ENCODE results near the gene ANKRD28. TPM values are rescaled to one million over a fixed set of nuclear protein-coding genes. Genes with fewer than 3 reads are reported as not detected.

The ANKRD28 gene
- total RNA-seq, 1 donor from 2014 or later: 39.6 TPM

DNA sequence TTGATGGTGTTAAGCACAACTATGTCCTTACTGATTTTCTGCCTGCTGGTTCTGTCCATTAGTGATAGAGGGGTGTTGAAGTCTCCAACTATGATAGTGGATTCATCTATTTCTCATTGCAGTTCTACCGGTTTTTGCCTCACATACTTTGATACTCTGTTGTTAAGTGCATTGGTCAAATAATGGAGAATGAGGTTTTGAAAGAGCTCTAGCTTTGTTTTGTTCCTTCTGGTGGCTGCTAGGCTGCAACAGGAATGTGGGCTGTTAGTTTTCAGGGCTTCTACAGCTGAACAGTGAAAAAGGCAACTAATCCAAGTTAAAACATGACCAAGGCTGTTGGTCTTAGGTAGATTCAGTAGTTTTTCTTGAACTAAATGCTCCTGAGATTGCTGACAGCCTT, 133.6 kb downstream of the ANKRD28 start:
- DNase-seq (ENCODE audit: low spot score): no peak
- no peak overlapping the region for H3K4me3 Mint-ChIP-seq
- H3K27me3 Mint-ChIP-seq (ENCODE audit: insufficient read depth): no peaks in the 10 kb centered on the region
- no peak overlapping the region for H3K27ac Mint-ChIP-seq
- peaks cover 32% of the 10 kb centered on the region for H3K36me3 Mint-ChIP-seq (ENCODE audit: low read depth)
- H3K4me1 Mint-ChIP-seq (ENCODE audit: low read depth): peaks cover 37% of the 10 kb centered on the region
- peaks cover 21% of the 10 kb centered on the region for H3K9me3 Mint-ChIP-seq
- intact Hi-C loops (cut with micrococcal nuclease): no loop called here

GRCh38 chr3:15660055-15660935, 137.5 kb downstream of the ANKRD28 start:
- Mint-ChIP-seq H3K4me3 (no peak overlapping the region), H3K9me3 (peaks cover 47% of the 10 kb centered on the region), H3K27me3 (ENCODE audit: insufficient read depth) (no peaks in the 10 kb centered on the region), H3K36me3 (ENCODE audit: low read depth) (peaks cover 18% of the 10 kb centered on the region), H3K4me1 (ENCODE audit: low read depth) (peaks cover 24% of the 10 kb centered on the region), H3K27ac (no peak overlapping the region)
- DNase-seq (ENCODE audit: low spot score): no peak
- intact Hi-C loops (cut with micrococcal nuclease): no loop called here

GRCh38 chr3:15659254-15659975, 138.4 kb downstream of the ANKRD28 start:
- peaks cover 14% of the 10 kb centered on the region for H3K36me3 Mint-ChIP-seq (ENCODE audit: low read depth)
- no peaks in the 10 kb centered on the region for H3K27me3 Mint-ChIP-seq (ENCODE audit: insufficient read depth)
- H3K4me3 Mint-ChIP-seq: no peak overlapping the region
- H3K27ac Mint-ChIP-seq: no peak overlapping the region
- peaks cover 24% of the 10 kb centered on the region for H3K4me1 Mint-ChIP-seq (ENCODE audit: low read depth)
- no peak for DNase-seq (ENCODE audit: low spot score)
- peaks cover 46% of the 10 kb centered on the region for H3K9me3 Mint-ChIP-seq
- intact Hi-C loops (cut with micrococcal nuclease): no loop called here

DNA sequence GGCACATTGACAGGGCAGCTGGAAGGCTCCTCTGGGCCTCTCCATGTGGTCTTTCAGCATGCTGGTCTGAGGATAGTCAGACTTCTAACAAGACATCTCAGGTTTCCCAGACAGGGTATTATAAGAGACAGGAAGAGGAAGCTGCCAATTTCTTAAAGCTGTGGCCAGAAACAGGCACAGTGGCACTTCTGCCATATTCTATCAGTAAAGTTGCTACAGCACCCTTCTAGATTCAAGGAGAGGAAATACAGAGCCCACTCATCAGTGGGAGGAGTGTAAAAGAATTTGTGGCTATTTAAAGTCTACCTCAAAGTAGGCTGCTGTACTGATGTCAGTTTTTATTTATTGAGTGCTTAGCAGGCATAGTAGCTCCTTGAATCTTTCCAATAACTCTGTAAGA, 140.8 kb downstream of the ANKRD28 start:
- Mint-ChIP-seq H3K4me1 (ENCODE audit: low read depth) (peaks cover 24% of the 10 kb centered on the region), H3K36me3 (ENCODE audit: low read depth) (peaks cover 9% of the 10 kb centered on the region), H3K4me3 (no peak overlapping the region), H3K27ac (no peak overlapping the region), H3K27me3 (ENCODE audit: insufficient read depth) (no peaks in the 10 kb centered on the region), H3K9me3 (peaks cover 40% of the 10 kb centered on the region)
- intact Hi-C loops (cut with micrococcal nuclease): no loop called here
- DNase-seq (ENCODE audit: low spot score): no peak

GRCh38 chr3:15656342-15656741, 141.4 kb downstream of the ANKRD28 start:
- Mint-ChIP-seq H3K9me3 (peaks cover 40% of the 10 kb centered on the region), H3K4me3 (no peak overlapping the region)

DNA sequence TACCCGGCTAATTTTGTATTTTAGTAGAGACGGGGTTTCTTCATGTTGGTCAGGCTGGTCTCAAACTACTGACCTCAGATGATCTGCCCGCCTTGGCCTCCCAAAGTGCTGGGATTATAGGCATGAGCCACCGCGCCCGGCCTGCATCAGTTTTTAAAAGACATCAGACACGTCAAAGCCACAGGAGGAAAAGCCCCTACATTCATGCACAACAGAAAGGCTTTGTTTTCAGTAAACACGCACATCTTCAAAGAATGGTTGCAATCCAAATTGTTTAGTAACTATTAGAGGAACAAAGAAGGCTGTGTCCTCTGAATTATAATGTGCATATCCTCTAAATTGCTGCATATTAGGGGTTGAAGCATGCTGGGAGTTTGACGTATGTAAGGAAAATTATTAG, 142.9 kb downstream of the ANKRD28 start:
- Mint-ChIP-seq H3K36me3 (ENCODE audit: low read depth) (peaks cover 10% of the 10 kb centered on the region), H3K4me3 (no peak overlapping the region), H3K9me3 (peaks cover 39% of the 10 kb centered on the region), H3K4me1 (ENCODE audit: low read depth) (peaks cover 21% of the 10 kb centered on the region), H3K27me3 (ENCODE audit: insufficient read depth) (peaks cover 5% of the 10 kb centered on the region), H3K27ac (no peak overlapping the region)
- intact Hi-C loops (cut with micrococcal nuclease): no loop called here
- DNase-seq (ENCODE audit: low spot score): no peak

More at GRCh38 chr3:15656342-15656741, 141.4 kb downstream of the ANKRD28 start:
- intact Hi-C loops (cut with micrococcal nuclease): no loop called here
- Mint-ChIP-seq H3K4me1 (ENCODE audit: low read depth) (peaks cover 24% of the 10 kb centered on the region), H3K27me3 (ENCODE audit: insufficient read depth) (peaks cover under 1% of the 10 kb centered on the region), H3K36me3 (ENCODE audit: low read depth) (peaks cover 9% of the 10 kb centered on the region), H3K27ac (no peak overlapping the region)
- DNase-seq (ENCODE audit: low spot score): no peak

DNA sequence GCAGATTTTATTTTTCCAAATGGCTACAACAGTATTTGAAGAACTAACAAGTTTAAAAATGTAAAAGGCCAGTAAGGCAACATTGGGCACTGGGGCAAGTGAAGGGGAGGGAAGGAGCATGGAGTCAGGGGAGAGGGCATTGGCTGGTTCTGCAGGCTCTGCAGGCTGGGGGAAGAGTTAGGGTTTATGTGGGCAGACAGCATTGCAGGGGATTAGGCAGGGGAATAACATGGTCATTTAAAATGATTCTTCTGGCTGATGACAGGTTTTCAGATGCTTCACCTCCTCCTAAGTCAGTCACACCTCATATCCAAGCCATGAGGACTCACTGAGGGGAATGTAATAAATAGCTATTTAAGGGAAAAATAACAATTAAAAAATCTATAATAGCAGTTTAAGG, 143.7 kb downstream of the ANKRD28 start:
- Mint-ChIP-seq H3K4me3 (no peak overlapping the region), H3K27ac (no peak overlapping the region), H3K4me1 (ENCODE audit: low read depth) (peaks cover 19% of the 10 kb centered on the region), H3K27me3 (ENCODE audit: insufficient read depth) (peaks cover 5% of the 10 kb centered on the region), H3K9me3 (peaks cover 42% of the 10 kb centered on the region), H3K36me3 (ENCODE audit: low read depth) (peaks cover 17% of the 10 kb centered on the region)
- intact Hi-C loops (cut with micrococcal nuclease): no loop called here
- no peak for DNase-seq (ENCODE audit: low spot score)

- DNase-seq (ENCODE audit: low spot score): no peak
- no peak overlapping the region for H3K4me3 Mint-ChIP-seq
These were observed 144.5 kb downstream of the ANKRD28 start for GRCh38 chr3:15653321-15653720.

GRCh38 chr3:15651396-15651795, 146.4 kb downstream of the ANKRD28 start:
- peaks cover 5% of the 10 kb centered on the region for H3K27me3 Mint-ChIP-seq (ENCODE audit: insufficient read depth)
- peaks cover 27% of the 10 kb centered on the region for H3K9me3 Mint-ChIP-seq
- intact Hi-C loops (cut with micrococcal nuclease): no loop called here
- DNase-seq (ENCODE audit: low spot score): no peak
- H3K4me1 Mint-ChIP-seq (ENCODE audit: low read depth): peaks cover 38% of the 10 kb centered on the region
- H3K36me3 Mint-ChIP-seq (ENCODE audit: low read depth): peaks cover 15% of the 10 kb centered on the region
- no peak overlapping the region for H3K4me3 Mint-ChIP-seq
- H3K27ac Mint-ChIP-seq: no peak overlapping the region

More at GRCh38 chr3:15653321-15653720, 144.5 kb downstream of the ANKRD28 start:
- H3K27me3 Mint-ChIP-seq (ENCODE audit: insufficient read depth): peaks cover 5% of the 10 kb centered on the region
- H3K27ac Mint-ChIP-seq: no peak overlapping the region
- H3K36me3 Mint-ChIP-seq (ENCODE audit: low read depth): peaks cover 17% of the 10 kb centered on the region
- intact Hi-C loops (cut with micrococcal nuclease): no loop called here
- H3K4me1 Mint-ChIP-seq (ENCODE audit: low read depth): peaks cover 19% of the 10 kb centered on the region
- peaks cover 38% of the 10 kb centered on the region for H3K9me3 Mint-ChIP-seq

DNA sequence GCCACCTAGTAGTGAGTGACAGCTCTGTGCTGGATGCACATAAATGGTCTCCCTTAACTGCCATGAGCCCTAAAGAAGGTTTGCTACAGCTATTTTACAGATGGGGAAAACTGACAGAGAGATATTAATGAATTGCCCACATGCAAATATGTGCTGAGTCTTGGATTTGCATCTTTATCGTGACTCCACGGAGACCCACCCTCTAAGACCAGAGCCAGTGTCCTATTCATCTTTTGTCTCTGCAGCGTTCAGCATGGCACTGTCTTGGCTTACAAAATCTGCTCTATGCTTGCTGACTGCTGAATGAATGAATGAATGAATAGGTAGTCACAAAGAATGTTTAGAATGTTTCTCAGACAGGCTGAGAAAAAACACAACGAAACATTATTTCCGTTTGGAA, 147.9 kb downstream of the ANKRD28 start:
- intact Hi-C loops (cut with micrococcal nuclease): no loop called here

DNA sequence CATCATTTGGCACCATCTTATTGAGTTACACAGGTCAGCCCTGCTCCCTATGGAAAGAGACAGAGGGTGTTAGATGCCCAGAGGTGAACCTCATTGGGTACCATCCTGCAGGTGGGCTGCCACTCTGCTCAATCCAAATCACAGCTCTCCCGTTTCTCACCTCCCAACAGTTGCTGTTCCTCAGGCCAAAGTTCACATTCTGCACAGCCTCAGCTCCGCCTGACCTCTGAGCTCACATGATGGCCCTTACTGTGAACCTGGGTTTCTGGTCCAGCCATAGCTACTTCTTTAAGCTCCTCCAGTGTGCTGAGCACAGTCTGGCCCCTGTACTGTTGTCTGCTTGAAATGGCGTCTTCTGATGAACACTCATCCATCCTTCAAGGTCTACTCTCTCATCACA, 148.4 kb downstream of the ANKRD28 start:
- Mint-ChIP-seq H3K4me3 (peak overlapping the region; percentile 28), H3K4me1 (ENCODE audit: low read depth) (peaks cover 52% of the 10 kb centered on the region), H3K27ac (no peak overlapping the region), H3K9me3 (peaks cover 15% of the 10 kb centered on the region), H3K27me3 (ENCODE audit: insufficient read depth) (peaks cover 7% of the 10 kb centered on the region), H3K36me3 (ENCODE audit: low read depth) (peaks cover 12% of the 10 kb centered on the region)
- intact Hi-C loops (cut with micrococcal nuclease): no loop called here
- no peak for DNase-seq (ENCODE audit: low spot score)

More for the DNA sequence above, 147.9 kb downstream of the ANKRD28 start:
- no peak overlapping the region for H3K27ac Mint-ChIP-seq
- DNase-seq (ENCODE audit: low spot score): no peak
- H3K4me1 Mint-ChIP-seq (ENCODE audit: low read depth): peaks cover 52% of the 10 kb centered on the region
- H3K27me3 Mint-ChIP-seq (ENCODE audit: insufficient read depth): peaks cover 7% of the 10 kb centered on the region
- peaks cover 15% of the 10 kb centered on the region for H3K9me3 Mint-ChIP-seq
- peaks cover 12% of the 10 kb centered on the region for H3K36me3 Mint-ChIP-seq (ENCODE audit: low read depth)
- no peak overlapping the region for H3K4me3 Mint-ChIP-seq

DNA sequence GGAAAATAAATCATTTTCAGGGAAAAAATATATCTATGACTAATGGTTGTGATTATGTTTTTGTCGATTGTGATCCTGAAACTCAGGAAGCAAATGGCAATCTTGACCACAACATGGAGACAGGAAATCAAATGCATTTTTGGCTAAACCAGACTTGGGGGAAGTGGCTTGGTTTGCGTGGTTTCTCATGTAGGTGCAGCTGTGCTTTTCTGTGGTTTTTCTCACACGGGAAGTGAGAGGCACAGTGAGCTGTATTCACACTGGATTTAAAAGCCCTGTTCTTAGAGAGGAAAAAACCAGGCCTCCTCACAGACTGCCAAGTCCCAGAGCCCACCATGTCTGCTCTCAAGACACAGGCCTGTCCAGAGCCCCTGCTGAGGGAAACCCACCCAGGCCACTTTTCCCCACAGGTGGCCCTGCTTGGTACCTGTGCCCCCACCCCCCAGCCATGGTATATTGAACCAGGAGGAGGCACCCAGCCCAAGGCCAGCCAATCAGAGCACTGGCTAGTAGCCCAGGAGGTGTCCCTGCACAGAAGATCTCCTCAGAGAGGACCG, 150.1 kb downstream of the ANKRD28 start:
- H3K4me1 Mint-ChIP-seq (ENCODE audit: low read depth): peaks cover 52% of the 10 kb centered on the region

More for the DNA sequence above, 150.1 kb downstream of the ANKRD28 start:
- intact Hi-C loops (cut with micrococcal nuclease): loop anchor here (1.0 to 2.0 kb wide), 5 partner anchors 11 to 151 kb away; partner anchors contain the start of genes BTD and HACL1
- peak; percentile 63 for DNase-seq (ENCODE audit: low spot score)
- Mint-ChIP-seq H3K27ac (peak overlapping the region; percentile 57), H3K4me3 (peak overlapping the region; percentile 60), H3K36me3 (ENCODE audit: low read depth) (peaks cover 12% of the 10 kb centered on the region), H3K27me3 (ENCODE audit: insufficient read depth) (peaks cover 7% of the 10 kb centered on the region), H3K9me3 (peaks cover 15% of the 10 kb centered on the region)

All from activated T-helper 1 cell treated with anti-CD3 and anti-CD28 coated beads, Interleukin-12 subunit alpha, Interleukin-12 subunit beta, Interleukin-2, Interleukin-4 antibody, amounts not matched to agents 30 ng/mL and 10 ng/mL and 1 ng/mL, durations not matched to agents 14 hours and 24 hours and 36 hours (primary cell).